G401.6 (cell line): ENCODE data around the gene NRL.

ENCODE experiments used
- FAIRE-seq: peaks from 2 replicates; lab custom pipeline; 2012; peaks lifted over from hg19 to GRCh38; lab: Jason Lieb, UNC

NRL gene

DNA sequence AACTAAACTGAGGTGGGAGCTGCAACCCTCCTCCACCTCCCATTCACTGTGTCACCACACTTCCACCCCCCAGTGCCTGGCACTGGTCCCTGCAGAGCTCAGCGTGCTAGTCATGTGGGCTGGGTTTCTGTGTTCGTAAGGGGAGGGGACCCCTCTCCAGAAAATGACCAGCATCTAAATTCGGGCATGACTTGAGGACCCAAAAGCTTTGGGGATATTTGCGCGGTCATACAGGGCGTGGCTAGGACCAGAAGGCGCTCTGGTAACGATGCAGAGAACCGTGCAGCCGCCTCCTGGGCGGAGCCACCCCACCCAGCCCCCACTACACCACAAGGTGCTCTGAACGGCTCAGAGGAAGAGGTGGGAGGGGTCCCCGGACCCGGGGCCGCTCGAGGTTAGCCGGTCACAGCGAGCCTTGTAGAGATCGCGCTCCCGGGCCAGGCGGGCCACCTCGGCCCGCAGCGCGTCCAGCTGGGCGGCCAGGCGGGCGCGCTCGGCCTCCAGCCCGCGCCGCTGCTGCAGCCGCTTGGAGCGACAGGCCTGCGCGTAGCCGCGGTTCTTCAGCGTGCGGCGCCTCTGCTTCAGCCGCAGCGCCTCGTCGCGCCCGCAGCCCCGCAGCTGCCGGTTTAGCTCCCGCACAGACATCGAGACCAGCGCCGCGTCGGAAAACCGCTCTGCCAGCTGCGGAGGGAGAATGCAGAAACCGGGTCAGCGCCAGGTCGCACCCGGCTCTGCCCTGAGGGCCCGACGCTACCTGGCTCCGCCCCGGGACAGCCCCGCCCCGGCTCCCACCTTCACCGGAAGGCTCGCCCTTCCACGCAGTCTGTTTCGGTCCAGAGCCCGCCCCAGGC is 33.6 kb downstream of the NRL start:
- peak; percentile 3 for FAIRE-seq

DNA sequence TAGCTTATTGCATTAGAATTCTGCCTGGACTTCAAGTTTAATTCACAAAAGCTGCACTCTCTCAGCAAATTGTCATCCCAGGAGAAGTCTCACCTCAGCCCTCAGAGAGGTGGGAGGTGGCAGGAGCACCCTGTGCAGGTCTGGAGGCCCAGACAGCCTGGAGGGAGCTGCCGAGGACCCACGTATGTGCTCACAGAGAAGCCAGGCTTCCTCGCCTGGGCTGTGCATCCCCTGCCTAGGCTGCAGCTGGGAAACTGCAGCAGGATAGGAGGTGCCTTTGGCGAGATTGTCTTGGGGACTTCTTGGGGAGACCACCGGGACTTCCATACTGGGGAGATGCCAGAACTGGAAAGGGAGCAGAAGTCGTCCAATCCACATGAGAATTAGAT is 34.6 kb downstream of the NRL start:
- no peak for FAIRE-seq

DNA sequence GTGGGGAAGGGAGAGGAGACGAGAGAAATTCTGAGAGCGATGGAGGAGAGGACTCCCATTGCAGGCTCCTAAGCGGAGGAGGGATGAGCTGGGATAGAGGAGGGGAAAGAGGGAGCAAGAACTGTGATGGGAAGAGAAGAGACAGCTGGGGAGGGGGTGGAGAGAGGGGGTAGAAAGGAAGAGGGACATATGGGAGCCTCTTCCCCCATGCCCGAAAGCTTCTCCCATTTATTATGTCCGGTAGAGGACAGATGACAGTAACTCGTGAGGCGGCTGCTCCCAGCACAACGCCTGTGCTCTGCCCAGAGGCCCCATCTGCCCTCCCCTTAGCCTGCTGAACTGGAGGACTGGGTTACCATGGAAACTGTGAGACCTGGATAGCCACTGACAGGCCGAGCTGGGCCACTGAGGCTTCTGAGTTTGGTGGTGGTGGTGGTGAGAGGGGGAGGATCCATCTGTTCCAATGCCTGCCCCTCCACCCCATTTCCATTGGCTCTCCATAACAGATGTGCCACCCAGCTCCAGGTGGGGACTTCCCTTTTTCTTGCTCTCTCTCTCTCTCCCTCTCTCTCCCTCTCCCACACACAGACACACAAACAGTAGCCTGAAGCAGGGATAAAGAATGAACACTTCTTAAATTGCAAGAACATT is 35.1 kb downstream of the NRL start:
- no peak for FAIRE-seq

DNA sequence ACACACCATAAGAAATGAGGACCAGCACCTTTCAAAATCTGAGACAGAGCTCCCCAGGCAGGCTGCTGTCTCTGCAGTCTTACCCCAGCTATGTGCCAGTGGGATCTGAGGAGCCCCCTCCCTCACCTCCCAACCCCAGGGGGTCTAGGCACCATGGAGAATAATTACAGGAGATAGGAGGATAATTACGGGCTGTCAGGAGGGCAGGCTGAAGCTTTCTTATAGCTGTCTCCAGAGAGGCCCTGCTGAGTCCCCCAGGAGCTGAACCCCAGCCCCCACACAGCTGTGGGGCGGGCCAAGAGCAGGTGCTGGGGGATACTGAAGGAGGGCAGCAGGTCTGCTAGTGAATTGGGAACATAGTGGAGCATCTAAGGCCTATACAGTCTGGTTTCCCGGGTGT is 36.6 kb downstream of the NRL start:
- FAIRE-seq = no peak

DNA sequence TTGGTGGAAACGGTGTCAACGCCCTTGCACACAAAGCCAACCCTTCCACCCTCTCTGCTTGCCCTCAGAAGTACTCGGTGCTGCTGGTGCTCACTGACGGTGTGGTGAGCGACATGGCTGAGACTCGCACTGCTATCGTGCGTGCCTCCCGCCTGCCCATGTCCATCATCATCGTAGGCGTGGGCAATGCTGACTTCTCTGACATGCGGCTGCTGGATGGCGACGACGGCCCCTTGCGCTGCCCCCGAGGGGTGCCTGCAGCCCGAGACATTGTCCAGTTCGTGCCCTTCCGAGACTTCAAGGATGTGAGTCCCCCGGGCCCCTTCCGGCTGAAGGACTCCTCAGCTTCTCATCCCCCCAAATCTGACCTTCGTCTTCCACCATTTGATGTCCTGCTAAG is 37.7 kb downstream of the NRL start:
- FAIRE-seq = no peak

DNA sequence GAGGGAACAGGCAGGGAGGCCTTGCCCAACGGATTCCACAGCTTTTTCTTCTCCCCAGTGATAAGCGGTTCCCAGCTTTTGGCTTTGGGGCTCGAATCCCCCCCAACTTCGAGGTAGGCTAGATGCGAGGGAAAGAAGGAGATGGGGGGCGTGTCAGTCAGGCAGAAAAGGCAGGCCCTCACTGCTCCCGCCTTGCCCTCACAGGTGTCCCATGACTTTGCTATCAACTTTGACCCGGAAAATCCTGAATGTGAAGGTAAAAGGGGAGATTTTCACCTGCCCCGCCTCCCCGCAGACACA is 38.5 kb downstream of the NRL start:
- no peak for FAIRE-seq

DNA sequence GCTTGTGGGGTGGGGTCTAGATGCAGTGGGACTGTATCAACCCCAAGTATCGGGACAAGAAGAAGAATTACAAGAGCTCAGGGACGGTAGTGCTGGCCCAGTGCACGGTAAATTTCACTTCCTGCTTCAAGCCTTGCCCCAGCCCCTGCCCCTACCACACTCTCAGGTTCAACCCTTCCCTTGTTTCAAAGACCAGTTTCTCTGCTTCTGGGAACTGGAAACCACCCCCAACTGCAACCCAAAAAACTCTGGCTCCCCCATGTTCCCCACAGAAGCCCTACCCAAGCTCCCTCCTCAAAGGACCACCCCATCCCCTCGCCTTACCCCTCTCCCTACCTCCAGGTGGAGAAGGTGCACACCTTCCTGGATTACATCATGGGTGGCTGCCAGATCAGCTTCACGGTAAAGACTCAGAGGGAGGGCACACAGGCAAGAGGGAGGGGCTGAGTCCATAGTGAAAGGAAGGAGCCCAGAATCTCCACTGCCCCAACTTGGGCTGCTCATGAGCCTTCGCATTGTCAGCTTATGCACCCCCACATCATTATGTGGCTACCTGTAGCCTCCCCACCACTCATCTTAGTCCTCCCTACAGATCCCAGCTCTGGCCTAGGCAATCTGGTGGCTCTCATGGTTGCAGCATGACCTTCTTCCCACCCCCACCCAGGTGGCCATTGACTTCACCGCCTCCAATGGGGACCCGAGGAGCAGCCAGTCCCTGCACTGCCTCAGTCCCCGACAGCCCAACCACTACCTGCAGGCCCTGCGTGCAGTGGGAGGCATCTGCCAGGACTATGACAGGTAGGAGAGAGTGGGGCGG is 39.1 kb downstream of the NRL start:
- no peak for FAIRE-seq

DNA sequence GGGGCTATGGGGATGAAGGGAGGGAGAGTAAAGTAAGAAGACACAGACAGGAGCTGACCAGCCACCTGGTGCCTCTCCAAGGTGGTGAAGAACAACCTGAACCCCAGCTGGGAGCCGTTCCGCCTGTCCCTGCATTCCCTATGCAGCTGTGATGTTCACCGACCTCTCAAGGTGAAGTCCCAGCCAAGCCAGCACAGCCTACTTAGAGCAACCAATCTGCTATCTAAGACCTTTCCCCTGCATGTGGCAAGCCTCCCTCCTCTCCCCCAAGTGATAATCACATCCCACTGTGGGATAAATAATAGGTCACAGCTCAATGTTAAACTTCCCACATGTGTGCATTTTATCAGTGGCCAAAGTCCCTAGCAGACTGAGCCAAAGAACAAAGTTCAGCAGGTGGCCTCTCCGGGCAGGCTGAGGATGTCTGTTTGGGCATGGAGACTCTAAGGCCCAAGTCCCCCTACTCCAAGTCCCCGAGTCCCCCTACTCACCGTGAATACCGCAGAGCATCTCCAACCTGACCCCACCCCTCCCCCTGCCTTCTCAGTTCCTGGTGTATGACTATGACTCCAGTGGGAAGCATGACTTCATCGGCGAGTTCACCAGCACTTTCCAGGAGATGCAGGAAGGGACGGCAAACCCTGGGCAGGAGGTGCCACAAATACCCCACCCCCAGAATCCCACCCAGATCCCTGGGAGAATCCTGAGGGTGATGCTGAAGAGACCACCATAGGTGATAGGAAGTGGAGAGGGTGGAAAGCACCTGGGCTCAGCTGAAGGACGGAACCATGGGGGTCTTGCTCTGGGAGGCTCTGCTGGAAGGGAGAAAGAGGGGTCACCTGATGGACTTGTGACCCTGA is 39.9 kb downstream of the NRL start:
- FAIRE-seq = no peak

DNA sequence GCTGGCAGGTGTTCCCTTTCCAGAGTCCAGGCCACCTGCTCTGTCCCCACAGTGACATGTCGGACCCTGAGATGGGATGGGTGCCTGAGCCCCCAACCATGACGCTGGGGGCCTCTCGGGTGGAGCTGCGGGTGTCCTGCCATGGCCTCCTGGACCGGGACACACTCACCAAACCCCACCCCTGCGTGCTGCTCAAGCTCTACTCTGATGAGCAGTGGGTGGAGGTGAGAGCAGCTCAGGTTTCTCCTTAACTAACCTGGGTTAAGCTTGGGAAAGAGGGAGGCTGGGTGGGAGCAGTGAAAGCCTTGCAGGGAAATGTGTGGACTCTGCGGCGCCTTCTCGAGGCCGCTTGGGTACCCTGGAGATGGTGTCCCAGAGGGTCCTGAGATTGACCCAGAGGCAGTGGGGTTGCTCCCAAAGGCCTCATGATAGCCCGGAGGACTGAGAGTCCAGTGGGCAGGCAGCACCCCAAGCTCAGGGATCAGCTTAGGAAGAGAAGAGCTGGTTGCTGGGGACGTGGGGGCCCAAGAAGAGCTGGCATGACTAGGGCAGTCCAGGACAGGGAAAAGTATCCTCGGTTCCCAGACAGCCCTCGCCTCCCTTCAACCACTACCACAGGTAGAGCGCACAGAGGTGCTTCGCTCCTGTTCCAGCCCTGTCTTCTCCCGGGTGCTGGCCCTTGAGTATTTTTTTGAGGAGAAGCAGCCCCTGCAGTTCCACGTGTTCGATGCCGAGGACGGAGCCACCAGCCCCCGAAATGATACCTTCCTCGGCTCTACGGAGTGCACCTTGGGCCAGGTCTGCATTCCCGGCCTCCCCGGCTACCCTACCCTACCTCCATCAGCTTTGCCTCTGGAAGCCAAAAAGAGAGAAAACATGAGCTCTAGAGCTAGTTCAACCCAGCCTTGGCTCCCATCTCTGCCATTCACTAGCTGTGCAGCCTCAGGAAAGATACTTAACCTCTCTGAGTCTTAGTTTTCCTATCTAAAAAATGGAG is 41.6 kb downstream of the NRL start:
- no peak for FAIRE-seq

DNA sequence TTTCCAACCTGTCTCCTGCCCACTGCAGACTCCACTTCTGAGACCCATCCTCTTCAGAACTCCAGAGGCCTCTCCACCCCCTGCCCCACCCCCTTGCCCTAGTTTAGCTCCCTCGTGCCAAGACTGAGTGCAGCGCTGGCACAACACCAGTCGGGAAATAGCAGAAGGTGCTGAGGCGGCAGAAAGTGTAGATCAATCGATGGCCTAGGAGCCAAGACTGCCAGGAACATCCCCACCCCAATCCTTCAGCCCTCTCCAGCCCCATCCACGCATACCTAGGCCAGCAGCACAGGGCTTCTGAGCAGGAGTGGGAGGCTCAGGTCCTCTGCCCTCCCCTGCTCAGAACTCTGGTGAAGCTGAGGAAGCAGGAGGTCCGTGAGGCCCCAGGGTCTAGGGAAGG is 42.3 kb downstream of the NRL start:
- no peak for FAIRE-seq

DNA sequence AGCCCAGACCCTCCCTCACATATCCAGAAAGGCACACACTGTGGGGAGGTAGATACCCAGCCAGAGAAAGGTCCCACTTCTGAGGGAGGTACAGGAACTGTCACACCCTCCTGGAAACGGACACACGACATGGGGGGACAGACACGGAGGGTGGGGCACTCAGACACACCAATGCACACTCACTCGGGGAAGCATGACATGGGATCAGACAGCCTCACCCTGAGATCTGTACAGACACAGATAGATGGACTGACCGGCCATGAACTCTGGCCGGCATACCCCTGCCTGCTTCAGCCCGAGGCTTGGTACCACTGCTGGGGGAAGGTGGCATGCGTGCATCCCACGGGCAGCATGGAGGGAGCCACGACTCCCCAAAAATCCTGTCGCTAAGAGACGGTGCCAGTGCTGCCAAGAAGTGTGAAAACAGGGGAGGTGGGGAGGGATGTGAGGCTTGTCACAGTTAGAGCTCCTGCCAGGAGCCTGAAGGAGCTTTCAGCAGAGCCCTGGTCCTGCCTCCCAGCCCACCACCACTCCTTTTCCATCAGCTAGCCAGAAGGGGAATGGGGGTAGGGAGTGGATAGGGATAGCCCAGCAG is 42.8 kb downstream of the NRL start:
- FAIRE-seq = no peak

DNA sequence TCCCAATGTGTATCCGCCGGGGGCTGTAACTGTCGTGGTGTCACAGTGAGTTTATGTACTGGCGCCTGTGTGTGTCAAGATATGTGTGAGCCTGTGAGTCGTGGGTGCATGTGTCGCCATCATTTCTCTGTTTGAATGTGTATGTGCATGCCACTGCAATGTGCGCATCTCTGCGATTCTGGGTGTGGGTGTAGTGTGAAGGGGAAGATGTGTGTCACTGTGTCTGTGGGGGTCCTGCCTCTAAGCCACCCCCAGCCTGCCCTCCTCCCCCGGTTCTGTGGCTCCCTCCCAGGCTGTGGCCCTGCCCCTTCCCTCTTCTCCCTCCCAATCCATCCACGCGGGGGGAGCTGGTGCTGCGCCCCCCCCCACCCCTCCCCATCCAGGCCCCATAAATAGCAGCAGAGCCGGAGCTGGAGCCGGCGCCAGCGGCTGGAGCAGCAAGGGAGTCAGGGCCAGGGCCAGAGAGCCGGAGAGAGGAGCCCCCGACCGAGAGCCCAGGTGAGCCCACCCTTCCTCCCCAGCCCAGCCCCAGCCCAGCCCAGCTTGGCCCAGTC is 43.5 kb downstream of the NRL start, which contains the start of gene CPNE6:
Gene CPNE6, plus strand, starts transcription at position 419 of the 554 bp plus-strand sequence. CDS start 1,375 bp downstream, outside the sequence.
- FAIRE-seq = no peak

DNA sequence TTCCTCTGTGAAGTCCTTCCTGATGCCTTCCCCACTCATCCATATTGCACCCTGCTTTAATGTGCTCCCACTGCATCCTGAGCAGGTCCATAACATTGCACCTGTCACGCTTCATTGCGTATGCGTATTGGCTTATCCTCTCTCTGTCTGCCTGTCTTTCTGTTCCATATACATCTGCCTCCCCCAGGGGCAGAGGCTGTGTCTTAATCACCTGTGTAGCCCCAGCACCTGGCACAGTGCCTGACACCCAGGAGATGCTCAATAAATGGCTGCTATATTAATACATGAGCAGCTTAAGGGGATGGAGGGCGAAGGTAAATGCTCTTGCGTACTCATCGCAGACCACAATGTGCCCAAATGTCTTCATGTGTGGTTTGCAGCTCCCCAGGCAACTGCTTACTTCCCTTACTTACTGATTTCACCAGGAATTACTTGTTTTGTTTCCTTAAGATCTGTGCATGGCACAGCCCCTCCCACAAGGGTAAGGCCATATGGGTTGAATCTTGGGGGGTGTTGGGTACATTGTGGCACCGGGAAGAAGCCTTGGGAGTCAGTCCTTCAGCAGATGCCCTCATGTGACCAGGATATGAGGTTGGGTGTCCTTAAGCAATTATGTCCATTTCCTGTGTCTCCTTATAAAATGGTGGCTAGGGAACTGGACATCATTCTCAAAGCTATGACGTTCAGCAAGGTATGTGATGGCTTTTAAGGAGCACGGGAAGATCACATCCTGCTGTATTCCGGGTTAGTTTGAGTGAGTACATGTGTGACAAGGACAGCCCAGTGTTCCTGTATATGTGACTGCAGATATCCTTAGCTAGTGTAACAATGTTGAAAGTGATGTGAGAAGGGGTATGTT is 44.2 kb downstream of the NRL start:
- no peak for FAIRE-seq

DNA sequence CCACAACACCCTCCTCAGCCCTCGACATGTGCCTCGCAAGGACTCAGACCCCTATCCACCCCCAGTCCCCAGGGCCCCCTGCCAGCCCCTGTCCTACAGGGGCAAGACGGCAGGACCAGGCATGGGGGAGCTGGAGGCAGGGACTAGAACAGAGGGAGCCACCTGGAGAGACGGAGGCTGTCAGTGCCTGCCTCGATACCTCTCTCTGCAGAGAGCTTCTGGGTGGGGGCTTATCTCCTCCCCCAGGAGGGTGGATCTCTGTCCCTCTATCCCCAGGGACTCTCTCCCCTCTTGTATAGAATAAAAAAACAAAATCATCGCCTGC is 45.4 kb downstream of the NRL start:
- no peak for FAIRE-seq

DNA sequence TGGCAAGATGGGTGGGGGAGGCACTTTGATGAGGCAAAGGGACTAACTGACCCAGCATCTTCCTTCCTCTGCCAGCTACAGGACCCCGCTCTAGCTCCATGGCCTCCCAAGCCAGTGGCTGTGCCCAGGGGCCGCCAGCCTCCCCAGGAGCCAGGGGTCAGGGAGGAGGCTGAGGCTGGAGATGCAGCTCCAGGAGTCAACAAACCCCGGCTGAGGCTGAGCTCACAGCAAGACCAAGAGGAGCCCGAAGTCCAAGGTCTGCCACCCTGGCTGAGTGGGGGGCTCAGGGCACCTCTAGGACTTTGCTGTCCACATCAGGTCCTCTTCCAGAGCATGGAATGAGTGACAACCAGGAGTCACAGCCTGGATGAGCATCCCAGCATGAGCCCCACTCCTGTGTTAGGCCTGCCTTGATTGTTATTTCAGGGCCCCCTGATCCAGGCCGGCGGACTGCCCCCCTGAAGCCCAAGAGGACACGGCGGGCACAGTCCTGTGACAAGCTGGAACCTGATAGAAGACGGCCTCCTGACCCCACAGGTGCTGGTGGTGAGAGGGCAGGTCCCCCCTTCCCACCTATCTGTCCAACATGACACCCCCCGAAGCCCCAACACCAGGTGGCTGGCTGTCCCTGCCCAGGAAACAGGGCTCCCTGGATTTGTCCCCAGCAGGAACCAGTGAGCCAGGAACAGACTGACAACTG is 45.9 kb downstream of the NRL start:
- no peak for FAIRE-seq

DNA sequence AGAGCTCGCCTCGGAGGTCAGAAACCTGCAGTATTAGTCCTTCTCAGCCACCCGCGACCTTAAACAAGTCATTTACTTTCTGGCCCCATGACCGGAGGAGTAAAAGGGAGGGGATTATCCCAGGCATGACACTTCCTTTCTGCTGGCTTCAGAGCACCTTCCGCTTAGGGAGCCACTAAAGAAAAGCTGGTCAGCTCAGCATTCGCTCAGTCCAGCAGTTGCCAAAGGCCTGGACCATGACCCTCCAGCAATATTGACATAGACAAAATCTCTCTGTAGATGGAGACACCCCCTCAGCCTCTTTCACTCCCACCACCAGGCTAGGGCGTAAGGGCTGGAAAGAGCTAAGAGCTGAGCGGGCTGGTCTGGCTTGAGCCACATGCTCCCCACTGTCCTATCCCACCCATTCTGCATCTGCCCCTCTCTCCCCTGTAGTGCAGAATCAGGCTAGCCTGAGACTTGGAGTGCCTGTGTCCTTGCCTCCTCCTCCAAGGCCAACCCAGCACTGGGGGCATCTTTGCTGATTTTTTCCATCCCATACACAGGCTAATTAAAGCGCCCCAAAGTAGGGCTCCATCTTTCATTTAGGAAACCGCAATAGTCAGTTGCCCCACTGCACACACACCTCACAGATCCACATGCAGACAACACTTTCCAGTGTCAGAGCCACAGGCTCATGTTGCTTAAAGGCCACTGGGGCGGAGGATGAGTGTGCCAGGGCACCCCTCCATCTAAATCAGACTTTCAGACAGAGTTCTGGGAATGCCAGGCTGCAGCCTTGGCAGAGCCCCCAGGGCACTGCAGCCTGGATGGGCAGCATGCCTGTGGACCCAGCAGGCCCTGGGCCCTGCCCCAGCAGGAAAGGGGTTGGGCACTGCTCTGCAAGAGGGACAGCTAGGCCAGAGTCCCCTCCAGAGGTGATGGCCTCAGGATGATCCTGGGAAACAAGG is 47.3 kb downstream of the NRL start:
- FAIRE-seq = no peak

DNA sequence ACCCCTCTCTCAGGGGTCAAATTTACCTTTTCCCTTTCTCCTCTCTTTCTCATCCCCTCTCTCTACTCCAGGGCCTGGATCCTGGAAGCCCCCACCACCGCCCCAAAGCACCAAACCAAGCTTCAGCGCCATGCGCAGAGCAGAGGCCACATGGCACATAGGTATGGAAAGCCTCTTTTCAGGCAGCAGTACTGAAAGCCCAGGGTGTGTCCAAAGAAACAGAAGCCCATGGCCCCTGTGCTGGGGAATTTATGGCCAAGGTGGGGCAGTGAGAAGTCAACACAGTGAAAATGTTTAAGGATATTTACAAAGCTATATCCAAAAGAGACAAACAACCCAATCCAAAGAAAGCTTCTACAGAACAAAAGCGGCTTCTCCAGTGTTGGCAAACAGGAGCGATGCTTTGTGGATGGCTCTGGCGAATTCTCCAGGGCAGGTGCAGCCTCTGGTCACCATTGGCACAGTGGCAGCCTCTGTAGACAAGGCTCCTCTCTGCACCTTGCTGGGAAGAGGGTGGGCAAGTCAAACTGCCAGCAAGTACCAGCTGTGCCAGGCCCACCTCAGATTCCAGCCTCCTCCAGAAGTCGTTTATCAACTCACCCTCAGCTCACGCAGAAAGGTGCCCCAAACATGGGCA is 48.1 kb downstream of the NRL start:
- no peak for FAIRE-seq
